ENCODE results near the gene PDE11A. TPM values are rescaled to one million over a fixed set of nuclear protein-coding genes. Genes with fewer than 3 reads are reported as not detected.
"Not testable (repeated sequence)": the region's sequence is repeated elsewhere in the genome, so short reads cannot be mapped to it uniquely, and the experiment has no call there.

The PDE11A gene
- polyA plus RNA-seq, 1 donor, result 1.5 TPM

DNA sequence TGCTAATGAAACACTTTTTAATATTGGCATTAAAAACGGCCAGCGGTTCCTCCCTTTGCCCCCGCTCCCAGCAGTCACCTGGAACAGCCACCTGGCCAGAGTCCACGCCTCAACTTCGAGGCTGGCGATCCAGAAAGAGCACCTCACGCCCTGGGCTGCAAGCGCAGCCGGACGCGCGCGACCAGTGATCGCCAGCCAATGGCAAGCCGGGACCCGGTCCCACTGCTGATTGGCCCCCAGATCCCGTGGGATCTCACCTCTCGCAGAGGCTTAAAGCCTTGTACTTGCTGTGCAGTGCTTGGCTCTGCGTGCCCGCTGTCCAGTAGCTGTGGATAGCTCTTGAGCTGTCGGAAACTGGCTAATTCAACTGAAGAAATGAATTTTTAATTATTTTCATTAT lies 35.6 kb upstream of the PDE11A start:
- DNase-seq, result no peak
- H3K4me1 ChIP-seq (ENCODE audit: control insufficient read depth, insufficient read depth, low read length), result no peaks in the 10 kb centered on the region
- no peaks in the 10 kb centered on the region for H3K36me3 ChIP-seq (ENCODE audit: control insufficient read depth, insufficient read depth, low read length)
- H3K27ac ChIP-seq (ENCODE audit: low read length), result no peak overlapping the region
- no peaks in the 10 kb centered on the region for H3K9me3 ChIP-seq (ENCODE audit: control insufficient read depth, low read depth, low read length)
- H3K27me3 ChIP-seq (ENCODE audit: control insufficient read depth, insufficient read depth, low read length), result no peaks in the 10 kb centered on the region
- no peak overlapping the region for H3K4me3 ChIP-seq (ENCODE audit: low read length)
- WGBS (ENCODE audit: insufficient coverage, low lambda C conversion rate), result no CpG with 5 or more reads among the region's 21 CpGs

DNA sequence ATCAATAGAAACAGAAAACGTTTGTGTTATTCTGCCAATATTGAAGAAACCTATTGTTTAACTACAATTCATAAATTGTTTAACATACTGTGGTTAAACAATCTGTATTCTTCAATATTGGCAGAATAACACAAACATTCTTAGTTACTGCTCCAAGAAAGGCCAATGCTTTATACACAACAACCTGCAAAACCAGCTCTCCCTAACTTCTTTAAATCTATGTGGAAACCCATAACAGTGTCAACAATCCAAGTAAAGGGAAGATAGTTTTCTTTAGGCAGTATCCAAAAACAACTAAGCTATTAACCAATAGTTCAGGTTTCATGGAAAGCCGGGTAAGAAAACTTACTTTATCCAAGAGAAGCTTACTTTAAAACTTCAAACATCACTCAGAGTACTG lies 33.5 kb upstream of the PDE11A start:
- Histone ChIP-seq H3K4me1 (ENCODE audit: control insufficient read depth, insufficient read depth, low read length) (no peaks in the 10 kb centered on the region), H3K9me3 (ENCODE audit: control insufficient read depth, low read depth, low read length) (no peaks in the 10 kb centered on the region), H3K27ac (ENCODE audit: low read length) (no peak overlapping the region), H3K36me3 (ENCODE audit: control insufficient read depth, insufficient read depth, low read length) (no peaks in the 10 kb centered on the region), H3K4me3 (ENCODE audit: low read length) (no peak overlapping the region), H3K27me3 (ENCODE audit: control insufficient read depth, insufficient read depth, low read length) (no peaks in the 10 kb centered on the region)
- DNase-seq, result no peak
- WGBS (ENCODE audit: insufficient coverage, low lambda C conversion rate), result 80% methylated on average over 1 of the region's 2 CpGs

DNA sequence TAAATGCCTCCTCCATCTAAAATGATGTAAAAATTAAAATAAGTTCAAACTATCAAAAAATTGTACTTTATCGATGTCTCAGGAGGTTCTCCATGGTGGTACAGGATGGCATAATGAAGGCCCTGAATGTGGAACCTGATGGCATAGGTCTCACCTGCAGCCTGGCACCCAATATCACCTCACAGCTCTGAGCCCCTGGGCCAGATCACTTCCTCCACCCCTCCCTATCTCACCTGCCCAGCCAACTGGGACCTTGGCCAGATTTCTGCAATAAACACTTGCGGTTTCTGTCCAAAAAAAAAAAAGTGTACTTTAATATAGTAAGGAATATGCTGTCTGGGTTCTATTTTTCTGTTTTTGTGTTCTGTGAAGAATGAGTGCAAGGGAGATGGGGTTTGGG lies 33.0 kb upstream of the PDE11A start:
- DNase-seq, result no peak
- Histone ChIP-seq H3K27ac (ENCODE audit: low read length) (no peak overlapping the region), H3K9me3 (ENCODE audit: control insufficient read depth, low read depth, low read length) (no peaks in the 10 kb centered on the region), H3K36me3 (ENCODE audit: control insufficient read depth, insufficient read depth, low read length) (no peaks in the 10 kb centered on the region), H3K27me3 (ENCODE audit: control insufficient read depth, insufficient read depth, low read length) (no peaks in the 10 kb centered on the region), H3K4me1 (ENCODE audit: control insufficient read depth, insufficient read depth, low read length) (no peaks in the 10 kb centered on the region), H3K4me3 (ENCODE audit: low read length) (no peak overlapping the region)
- 100% methylated on average over 1 of the region's 2 CpGs for WGBS (ENCODE audit: insufficient coverage, low lambda C conversion rate)

DNA sequence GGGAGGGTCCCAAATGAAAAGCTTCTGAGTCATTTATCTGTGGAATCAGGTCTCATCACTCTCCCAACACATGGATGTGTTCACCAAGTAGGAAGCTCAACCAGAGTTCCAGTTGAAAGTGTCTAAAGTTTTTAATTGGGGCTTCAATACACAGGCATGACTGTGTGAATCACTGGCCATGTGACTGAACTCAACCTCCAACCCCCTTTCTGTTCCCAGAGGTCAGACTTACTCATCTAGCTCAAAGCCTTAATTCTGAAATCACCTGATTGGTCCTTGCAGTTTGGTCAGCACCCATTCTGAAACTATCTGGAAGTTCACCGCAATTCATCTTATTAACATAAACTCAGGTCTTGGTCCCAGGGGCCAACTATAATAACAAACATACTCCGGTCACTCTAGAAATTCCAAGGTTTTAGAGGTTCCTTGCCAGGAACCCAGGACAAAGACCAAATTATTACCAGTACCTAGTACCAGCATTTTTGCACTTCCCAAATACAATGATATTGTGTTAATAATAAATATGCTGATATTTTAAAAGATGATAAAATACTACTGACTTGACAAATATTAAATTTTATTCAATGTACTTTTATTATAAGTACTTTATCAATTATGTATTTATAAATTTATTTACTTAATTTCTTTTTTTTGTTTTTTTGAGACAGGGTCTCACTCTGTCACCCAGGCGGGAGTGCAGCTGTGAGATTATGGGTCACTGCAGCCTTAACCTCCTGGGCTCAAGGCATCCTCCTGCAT lies 28.9 kb upstream of the PDE11A start:
- DNase-seq, result no peak
- no peaks in the 10 kb centered on the region for H3K9me3 ChIP-seq (ENCODE audit: control insufficient read depth, low read depth, low read length)
- WGBS (ENCODE audit: insufficient coverage, low lambda C conversion rate), result no CpG with 5 or more reads among the region's 3 CpGs

DNA sequence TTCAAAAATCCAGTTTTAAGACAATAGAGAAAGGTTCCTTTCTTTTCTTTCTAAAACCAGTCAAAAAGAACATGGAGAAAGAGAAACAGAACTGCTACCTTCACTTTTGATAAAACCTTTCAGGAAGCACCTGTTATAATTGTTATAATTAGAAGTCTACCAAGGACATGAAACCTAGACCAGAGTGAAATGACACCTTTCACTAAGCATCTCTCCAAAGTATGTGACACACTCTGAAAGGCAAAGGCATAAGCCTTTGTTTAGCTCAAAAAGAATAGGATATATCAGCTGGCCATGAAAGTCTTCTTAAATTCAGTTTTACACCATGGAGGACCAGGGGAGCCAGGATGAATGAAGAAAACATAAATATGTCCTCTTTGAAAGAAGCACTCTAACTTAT lies 20.9 kb upstream of the PDE11A start:
- Histone ChIP-seq H3K27me3 (ENCODE audit: control insufficient read depth, insufficient read depth, low read length) (no peaks in the 10 kb centered on the region), H3K4me1 (ENCODE audit: control insufficient read depth, insufficient read depth, low read length) (peaks cover 8% of the 10 kb centered on the region), H3K36me3 (ENCODE audit: control insufficient read depth, insufficient read depth, low read length) (no peaks in the 10 kb centered on the region), H3K9me3 (ENCODE audit: control insufficient read depth, low read depth, low read length) (no peaks in the 10 kb centered on the region), H3K4me3 (ENCODE audit: low read length) (no peak overlapping the region), H3K27ac (ENCODE audit: low read length) (no peak overlapping the region)
- no peak for DNase-seq

More for the DNA sequence above, 28.9 kb upstream of the PDE11A start:
- Histone ChIP-seq H3K4me3 (ENCODE audit: low read length) (no peak overlapping the region), H3K27ac (ENCODE audit: low read length) (no peak overlapping the region), H3K27me3 (ENCODE audit: control insufficient read depth, insufficient read depth, low read length) (no peaks in the 10 kb centered on the region), H3K4me1 (ENCODE audit: control insufficient read depth, insufficient read depth, low read length) (no peaks in the 10 kb centered on the region), H3K36me3 (ENCODE audit: control insufficient read depth, insufficient read depth, low read length) (no peaks in the 10 kb centered on the region)

DNA sequence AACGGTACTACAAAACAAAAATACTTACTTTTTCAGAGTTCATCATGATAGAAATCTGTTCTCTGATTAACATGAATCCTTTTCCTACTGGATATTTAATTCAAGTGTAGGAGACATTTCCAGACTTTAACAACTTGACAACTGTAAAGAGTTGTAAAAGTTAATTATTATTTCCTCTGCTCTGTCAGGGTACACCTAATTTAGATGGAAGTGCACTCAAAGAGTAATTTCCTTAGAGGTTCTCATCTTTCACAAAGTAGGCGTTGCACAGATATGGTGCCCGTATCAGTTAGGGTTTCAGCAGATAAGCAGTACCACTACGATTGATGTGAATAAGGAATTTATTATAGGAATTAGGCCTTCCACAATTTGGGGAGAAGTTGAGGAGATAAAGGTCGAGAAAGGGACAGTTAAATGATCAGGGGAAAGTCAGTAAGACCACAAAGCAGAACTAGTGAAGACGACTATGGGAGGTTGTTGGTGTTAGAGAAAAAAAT lies 16.2 kb upstream of the PDE11A start:
- no peak overlapping the region for H3K4me3 ChIP-seq (ENCODE audit: low read length)
- no peaks in the 10 kb centered on the region for H3K27me3 ChIP-seq (ENCODE audit: control insufficient read depth, insufficient read depth, low read length)
- 0% methylated on average over 1 of the region's 6 CpGs for WGBS (ENCODE audit: insufficient coverage, low lambda C conversion rate)
- no peaks in the 10 kb centered on the region for H3K9me3 ChIP-seq (ENCODE audit: control insufficient read depth, low read depth, low read length)
- H3K36me3 ChIP-seq (ENCODE audit: control insufficient read depth, insufficient read depth, low read length), result no peaks in the 10 kb centered on the region
- H3K4me1 ChIP-seq (ENCODE audit: control insufficient read depth, insufficient read depth, low read length), result peaks cover 14% of the 10 kb centered on the region
- H3K27ac ChIP-seq (ENCODE audit: low read length), result no peak overlapping the region
- DNase-seq, result peak in 1 of 2 donors; percentile 76

DNA sequence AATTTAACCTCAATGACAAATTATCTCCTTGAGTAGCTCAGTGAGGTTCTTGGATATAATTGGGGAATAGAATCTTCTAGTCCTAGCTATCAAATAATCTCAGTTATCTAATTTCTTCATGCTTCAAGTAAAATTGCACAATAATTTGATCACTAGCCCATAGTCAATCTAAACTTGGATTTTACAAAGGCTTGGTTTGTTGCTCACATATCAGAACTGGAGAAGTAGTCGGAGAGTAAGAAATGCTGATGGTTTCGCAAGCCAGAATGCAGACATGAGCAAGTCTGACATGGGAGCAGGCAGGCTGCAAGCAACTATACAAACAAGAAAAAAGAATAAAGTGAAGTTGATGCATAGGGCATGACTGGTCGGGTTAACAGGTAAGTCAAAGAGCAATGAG lies 11.7 kb upstream of the PDE11A start:
- WGBS (ENCODE audit: insufficient coverage, low lambda C conversion rate), result 63% methylated on average over 1 of the region's 3 CpGs
- Histone ChIP-seq H3K36me3 (ENCODE audit: control insufficient read depth, insufficient read depth, low read length) (no peaks in the 10 kb centered on the region), H3K27ac (ENCODE audit: low read length) (no peak overlapping the region), H3K27me3 (ENCODE audit: control insufficient read depth, insufficient read depth, low read length) (no peaks in the 10 kb centered on the region), H3K4me3 (ENCODE audit: low read length) (no peak overlapping the region), H3K4me1 (ENCODE audit: control insufficient read depth, insufficient read depth, low read length) (peaks cover 9% of the 10 kb centered on the region), H3K9me3 (ENCODE audit: control insufficient read depth, low read depth, low read length) (no peaks in the 10 kb centered on the region)
- no peak for DNase-seq

DNA sequence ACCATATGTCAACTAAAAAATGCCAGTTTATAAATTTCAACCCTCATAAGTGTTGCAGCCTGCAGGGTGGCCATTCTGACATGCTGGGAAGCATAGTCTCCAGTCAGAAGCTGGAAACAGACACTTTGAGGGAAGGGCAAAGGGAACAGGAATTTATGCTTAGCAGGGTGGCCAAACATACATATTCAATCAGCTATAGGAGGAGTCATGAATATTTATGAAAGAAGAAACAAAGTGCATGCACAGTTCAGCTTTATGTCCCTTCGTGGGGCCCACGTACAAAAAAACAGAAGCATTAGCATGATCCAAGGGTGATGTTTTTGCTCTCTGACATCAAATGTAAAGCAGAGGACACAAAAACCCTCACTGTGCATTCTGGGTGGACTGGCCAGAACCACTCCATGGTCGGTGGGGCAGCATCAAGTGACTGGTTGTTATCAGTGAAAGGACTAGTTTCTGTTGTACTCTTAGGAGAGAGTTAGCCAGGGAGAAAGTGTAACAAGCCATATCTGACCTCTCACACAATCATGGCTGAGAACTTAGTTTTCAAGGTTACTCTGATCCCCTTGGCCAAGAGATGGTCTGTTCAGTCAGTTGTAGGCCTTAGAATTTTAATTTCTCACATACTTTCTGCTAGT lies 9.9 kb upstream of the PDE11A start:
- no peak overlapping the region for H3K4me3 ChIP-seq (ENCODE audit: low read length)
- no peaks in the 10 kb centered on the region for H3K4me1 ChIP-seq (ENCODE audit: control insufficient read depth, insufficient read depth, low read length)
- no peaks in the 10 kb centered on the region for H3K27me3 ChIP-seq (ENCODE audit: control insufficient read depth, insufficient read depth, low read length)
- no peaks in the 10 kb centered on the region for H3K36me3 ChIP-seq (ENCODE audit: control insufficient read depth, insufficient read depth, low read length)
- DNase-seq, result no peak
- no peak overlapping the region for H3K27ac ChIP-seq (ENCODE audit: low read length)
- WGBS (ENCODE audit: insufficient coverage, low lambda C conversion rate), result no CpG with 5 or more reads among the region's 3 CpGs
- no peaks in the 10 kb centered on the region for H3K9me3 ChIP-seq (ENCODE audit: control insufficient read depth, low read depth, low read length)

DNA sequence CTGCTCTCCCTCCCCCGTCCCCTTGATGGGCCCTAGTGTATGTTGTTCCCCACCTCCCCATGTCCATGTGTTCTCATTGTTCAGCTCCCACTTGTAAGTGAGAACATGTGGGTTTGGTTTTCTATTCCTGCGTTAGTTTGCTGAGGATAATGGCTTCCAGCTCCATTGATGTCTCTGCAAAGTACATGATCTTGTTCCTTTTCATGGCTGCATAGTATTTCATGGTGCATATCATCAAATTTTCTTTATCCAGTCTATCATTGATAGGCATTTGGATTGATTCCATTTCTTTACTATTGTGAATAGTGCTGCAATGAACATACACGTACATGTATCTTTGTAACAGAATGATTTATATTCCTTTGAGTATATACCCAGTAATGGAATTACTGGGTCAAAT lies 6.7 kb upstream of the PDE11A start:
- not testable (repeated sequence) for H3K9me3 ChIP-seq (ENCODE audit: control insufficient read depth, low read depth, low read length); H3K36me3 ChIP-seq (ENCODE audit: control insufficient read depth, insufficient read depth, low read length); DNase-seq; H3K4me1 ChIP-seq (ENCODE audit: control insufficient read depth, insufficient read depth, low read length); H3K27me3 ChIP-seq (ENCODE audit: control insufficient read depth, insufficient read depth, low read length); H3K4me3 ChIP-seq (ENCODE audit: low read length); H3K27ac ChIP-seq (ENCODE audit: low read length)
- no CpG with 5 or more reads among the region's 3 CpGs for WGBS (ENCODE audit: insufficient coverage, low lambda C conversion rate)

DNA sequence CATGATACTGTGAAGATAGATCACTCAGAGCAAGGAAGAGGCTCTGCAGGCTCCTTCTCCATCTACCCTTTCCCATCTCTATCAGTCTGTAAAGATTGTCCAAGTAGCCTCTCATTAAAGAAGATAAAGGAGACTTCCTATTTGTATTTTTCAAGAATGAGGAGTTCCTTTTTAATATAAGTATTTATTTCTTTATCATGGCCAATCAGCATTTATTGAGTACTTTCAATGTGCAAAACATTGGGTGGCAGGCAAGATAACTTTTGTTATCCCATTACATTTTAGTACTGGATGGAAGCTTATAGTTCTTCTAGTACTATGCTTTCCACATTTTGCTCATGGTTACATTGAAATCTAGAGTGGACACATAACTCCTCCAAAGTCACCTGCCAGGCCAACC lies 3.6 kb upstream of the PDE11A start:
- H3K27ac ChIP-seq (ENCODE audit: low read length), result no peak overlapping the region
- no peak overlapping the region for H3K4me3 ChIP-seq (ENCODE audit: low read length)
- H3K9me3 ChIP-seq (ENCODE audit: control insufficient read depth, low read depth, low read length), result no peaks in the 10 kb centered on the region
- H3K36me3 ChIP-seq (ENCODE audit: control insufficient read depth, insufficient read depth, low read length), result no peaks in the 10 kb centered on the region
- H3K27me3 ChIP-seq (ENCODE audit: control insufficient read depth, insufficient read depth, low read length), result peaks cover 3% of the 10 kb centered on the region
- peaks cover 26% of the 10 kb centered on the region for H3K4me1 ChIP-seq (ENCODE audit: control insufficient read depth, insufficient read depth, low read length)
- no peak for DNase-seq

DNA sequence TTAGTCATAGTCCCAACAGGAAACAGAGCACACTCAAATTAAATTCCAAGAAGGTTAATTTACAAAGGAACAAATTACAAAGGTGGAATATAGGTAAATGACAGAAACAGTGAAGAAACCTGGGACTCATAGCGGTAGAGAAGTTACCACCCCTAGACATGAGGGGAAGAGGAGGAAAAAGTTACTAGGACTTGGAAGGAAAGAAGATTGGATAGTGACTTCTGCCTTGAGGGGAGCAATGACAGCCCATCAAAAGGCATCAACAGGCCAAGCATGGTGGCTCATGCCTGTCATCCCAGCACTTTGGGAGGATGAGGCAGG lies 2.4 kb upstream of the PDE11A start:
- Histone ChIP-seq H3K36me3 (ENCODE audit: control insufficient read depth, insufficient read depth, low read length) (no peaks in the 10 kb centered on the region), H3K4me1 (ENCODE audit: control insufficient read depth, insufficient read depth, low read length) (peaks cover 29% of the 10 kb centered on the region), H3K4me3 (ENCODE audit: low read length) (no peak overlapping the region), H3K27ac (ENCODE audit: low read length) (no peak overlapping the region), H3K27me3 (ENCODE audit: control insufficient read depth, insufficient read depth, low read length) (peaks cover 3% of the 10 kb centered on the region), H3K9me3 (ENCODE audit: control insufficient read depth, low read depth, low read length) (no peaks in the 10 kb centered on the region)
- 100% methylated on average over 1 of the region's 1 CpG for WGBS (ENCODE audit: insufficient coverage, low lambda C conversion rate)
- DNase-seq, result no peak

All from large intestine (tissue), 3 donors.